K562 (cell line): ENCODE data around the gene MPIG6B. TPM values are rescaled to one million over a fixed set of nuclear protein-coding genes. Genes with fewer than 3 reads are reported as not detected.
A peak's percentile ranks its signal among the peaks of the same experiment; 100 is the strongest.

Source experiments
- BRD4 ChIP-seq: fragments of 200-600 bp; sonication (generic); IDR thresholded peaks from 2 replicates; pipeline ENCODE4 v1.6.1; 2017; ENCODE audit warnings: inconsistent platforms
- C11orf30 ChIP-seq: fragments of 450-650 bp; IDR thresholded peaks from 2 replicates; pipeline ENCODE4 v1.6.1; 2016; ENCODE audit warnings: low read depth, mild to moderate bottlenecking
- CBX3 ChIP-seq, 2 experiments: IDR thresholded peaks; 1 replicate in 1 of 2; 2 replicates in 1 of 2; pipeline ENCODE4 v1.6.1; 2012; ENCODE audit warnings: inconsistent platforms in 2 of 2, low read length in 2 of 2, borderline replicate concordance in 1 of 2, control low read depth in 1 of 2
- DACH1 ChIP-seq: fragments of 450-650 bp; IDR thresholded peaks from 2 replicates; pipeline ENCODE4 v1.6.1; 2018; ENCODE audit not compliant: partially characterized antibody
- GATA2 ChIP-seq: sonication (generic); formaldehyde crosslinking; IDR thresholded peaks from 2 replicates; pipeline ENCODE4 v1.4.0; 2020; ENCODE audit warnings: mild to moderate bottlenecking, missing genetic modification reagents
- KLF6 ChIP-seq: fragments of 250-450 bp; sonication (Bioruptor Pico); IDR thresholded peaks from 2 replicates; pipeline ENCODE4 v1.4.0; 2020; ENCODE audit warnings: mild to moderate bottlenecking, moderate library complexity, borderline replicate concordance
- L3MBTL2 ChIP-seq: fragments of 450-650 bp; IDR thresholded peaks from 2 replicates; pipeline ENCODE4 v1.6.1; 2016; ENCODE audit warnings: mild to moderate bottlenecking, moderate library complexity
- NR2C2 ChIP-seq, 2 experiments: fragments of 200-800 bp in 1 of 2; sonication (Bioruptor generic) in 1 of 2; sonication (generic) in 1 of 2; formaldehyde crosslinking in 1 of 2; IDR thresholded peaks; 2 replicates each; pipeline versions ENCODE4 v1.6.1 to v1.8.0; 2016 to 2022; ENCODE audit warnings: mild to moderate bottlenecking in 1 of 2, missing compliant biosample characterization in 1 of 2, missing genetic modification characterization in 1 of 2, missing genetic modification reagents in 1 of 2
- RREB1 ChIP-seq: fragments of 250-450 bp; sonication (Bioruptor Pico); IDR thresholded peaks from 2 replicates; pipeline ENCODE4 v1.4.0; 2020
- SIN3A ChIP-seq, 2 experiments: fragments of 150-350 bp in 1 of 2; IDR thresholded peaks; 2 replicates each; pipeline ENCODE4 v1.6.1; 2011 to 2016; ENCODE audit warnings: borderline replicate concordance in 2 of 2, low read depth in 2 of 2, low read length in 2 of 2, mild to moderate bottlenecking in 2 of 2, moderate library complexity in 2 of 2; ENCODE audit not compliant: control insufficient read depth in 1 of 2
- SMAD3 ChIP-seq: fragments of 450-650 bp; formaldehyde crosslinking; conservative IDR thresholded peaks from 2 replicates; pipeline ENCODE4 v1.4.0; 2020; ENCODE audit warnings: mild to moderate bottlenecking
- TSC22D4 ChIP-seq: fragments of 450-650 bp; IDR thresholded peaks from 2 replicates; pipeline ENCODE4 v1.6.1; 2016; ENCODE audit warnings: missing genetic modification characterization, missing biosample characterization, control low read depth
- ZBTB12 ChIP-seq: fragments of 250-450 bp; sonication (Bioruptor Pico); IDR thresholded peaks from 2 replicates; pipeline ENCODE4 v1.4.0; 2020
- ZMIZ1 ChIP-seq, 2 experiments: fragments of 150-350 bp in 1 of 2; IDR thresholded peaks; 2 replicates each; pipeline ENCODE4 v1.6.1; 2012 to 2016; ENCODE audit warnings: low read depth in 2 of 2, low read length in 2 of 2, mild to moderate bottlenecking in 1 of 2, moderate library complexity in 1 of 2
- ZNF174 ChIP-seq: fragments of 250-450 bp; sonication (Bioruptor Pico); IDR thresholded peaks from 2 replicates; pipeline ENCODE4 v1.4.0; 2020; ENCODE audit warnings: mild to moderate bottlenecking
- ZNF24 ChIP-seq: fragments of 450-650 bp; IDR thresholded peaks from 2 replicates; pipeline ENCODE4 v1.6.1; 2016
- ZNF316 ChIP-seq: fragments of 450-650 bp; IDR thresholded peaks from 2 replicates; pipeline ENCODE4 v1.6.1; 2016
- polyA plus RNA-seq, 8 experiments: library from polyadenylated mRNA; depleted of rRNA in 4 of 8; stranded (reverse) in 5 of 8; unstranded in 3 of 8; fragments of >200 nt; fragmentation: Nextera tagmentation in 2 of 8; fragmentation: Illumina TruSeq in 1 of 8; extraction: Ambion mirVana in 2 of 8; extraction: Trizol in 1 of 8; gene quantifications; 2 replicates each; pipeline versions ENCODE4 v1.2.1 to v1.2.3, GENCODE V29; 2011 to 2014; ENCODE audit warnings: inconsistent platforms in 1 of 8, missing spikeins in 1 of 8
- total RNA-seq, 7 experiments: library from RNA; depleted of rRNA in 6 of 7; stranded (reverse); fragments of >200 nt in 6 of 7; fragmentation: Illumina TruSeq in 2 of 7; extraction: Trizol in 2 of 7; gene quantifications; 2 replicates each; pipeline versions ENCODE4 v1.2.1 to v1.2.3, GENCODE V29; 2011 to 2021; ENCODE audit warnings: low replicate concordance in 1 of 7

The MPIG6B gene
- total and polyA plus RNA-seq, 9 of the 15 experiments (the other 6 are each of a cell fraction or from before 2014, with no cell fraction given) = 0.11 to 1.2 (median 0.28) TPM; not detected in 1

- TF ChIP-seq RREB1 (CRISPR knock-in tag) (peak; percentile 63; the same call in 1 of the 2 replicates), GATA2 (CRISPR knock-in tag) (no peak), TSC22D4 (no peak), ZNF316 (0 out of 2 replicates have a peak, but pooled peaks have one; percentile 26), ZNF24 (peak; percentile 66; the same call in 1 of the 2 replicates), ZMIZ1 (IDR thresholded peaks at IDR 0.05; ENCODE audit: low read depth in 2 of 2, low read length in 2 of 2) (peak in 1 of 2 experiments; percentile 44; a peak in 1 of 4 replicates), NR2C2 (CRISPR knock-in tag; IDR thresholded peaks at IDR 0.05) (0 out of 2 replicates have a peak, but pooled peaks have one; percentile 47), NR2C2 (tag; IDR thresholded peaks at IDR 0.05) (no peak), L3MBTL2 (peak; percentile 66), CBX3 (IDR thresholded peaks at IDR 0.05; ENCODE audit: borderline replicate concordance in 1 of 2, low read length in 2 of 2) (peak in 1 of 2 experiments; percentile 88; a peak in 1 of 3 replicates), ZNF174 (CRISPR knock-in tag) (no peak), C11orf30 (no peak), ZBTB12 (CRISPR knock-in tag) (no peak), BRD4 (0 out of 2 replicates have a peak, but pooled peaks have one; percentile 58), SMAD3 (peak; percentile 60; the same call in 1 of the 2 replicates), DACH1 (peak; percentile 34), SIN3A (IDR thresholded peaks at IDR 0.05; ENCODE audit: borderline replicate concordance in 2 of 2, control insufficient read depth in 1 of 2, low read depth in 2 of 2, low read length in 2 of 2) (peak; percentile 59 to 76; a peak in 2 of 4 replicates), KLF6 (peak; percentile 77; the same call in 1 of the 2 replicates)
Observed at GRCh38 chr6:31769684-31770371, 46.7 kb downstream of the MPIG6B start (continued).
